HEK293 (cell line): ENCODE results near the gene CPTP.

Experiments
- EGR2 ChIP-seq: fragments of 450-650 bp; formaldehyde crosslinking; IDR thresholded peaks from 2 replicates; pipeline ENCODE4 v1.5.1; 2016; ENCODE audit warnings: low read depth, missing biosample characterization, missing genetic modification characterization
- GLIS2 ChIP-seq: fragments of 450-650 bp; formaldehyde crosslinking; IDR thresholded peaks from 2 replicates; pipeline ENCODE4 v1.5.1; 2016; ENCODE audit warnings: missing biosample characterization, missing genetic modification characterization
- HOXC10 ChIP-seq: sonication (generic); formaldehyde crosslinking; IDR thresholded peaks from 2 replicates; pipeline ENCODE4 v1.8.1; 2023; ENCODE audit warnings: mild to moderate bottlenecking, missing genetic modification reagents
- INSM2 ChIP-seq: fragments of 450-650 bp; formaldehyde crosslinking; IDR thresholded peaks from 2 replicates; pipeline ENCODE4 v1.5.1; 2016; ENCODE audit warnings: missing biosample characterization, missing genetic modification characterization
- KLF1 ChIP-seq: fragments of 450-650 bp; formaldehyde crosslinking; IDR thresholded peaks from 2 replicates; pipeline ENCODE4 v1.5.1; 2016; ENCODE audit warnings: missing biosample characterization, missing genetic modification characterization
- PBX3 ChIP-seq: sonication (generic); formaldehyde crosslinking; IDR thresholded peaks from 2 replicates; pipeline ENCODE4 v1.8.1; 2022; ENCODE audit warnings: mild to moderate bottlenecking, moderate library complexity, missing genetic modification reagents
- REST ChIP-seq: fragments of 450-650 bp; formaldehyde crosslinking; IDR thresholded peaks from 2 replicates; pipeline ENCODE4 v1.5.1; 2016; ENCODE audit warnings: missing biosample characterization, missing genetic modification characterization
- SALL2 ChIP-seq: fragments of 450-650 bp; formaldehyde crosslinking; IDR thresholded peaks from 2 replicates; pipeline ENCODE4 v1.5.0; 2017; ENCODE audit warnings: missing biosample characterization, mild to moderate bottlenecking, missing genetic modification characterization, borderline replicate concordance
- SP2 ChIP-seq: fragments of 450-650 bp; formaldehyde crosslinking; IDR thresholded peaks from 2 replicates; pipeline ENCODE4 v1.5.1; 2016; ENCODE audit warnings: missing biosample characterization, missing genetic modification characterization
- TCF7L2 ChIP-seq: IDR thresholded peaks from 2 replicates; pipeline ENCODE4 v1.6.1; 2011; ENCODE audit warnings: low read depth, mild to moderate bottlenecking, inconsistent platforms, low read length, moderate library complexity, borderline replicate concordance
- WT1 ChIP-seq: fragments of 450-650 bp; formaldehyde crosslinking; IDR thresholded peaks from 2 replicates; pipeline ENCODE4 v1.5.1; 2016; ENCODE audit warnings: missing biosample characterization, missing genetic modification characterization
- ZBTB10 ChIP-seq: fragments of 450-650 bp; formaldehyde crosslinking; IDR thresholded peaks from 2 replicates; pipeline ENCODE4 v1.5.1; 2016; ENCODE audit warnings: missing biosample characterization, missing genetic modification characterization
- ZBTB26 ChIP-seq: fragments of 450-650 bp; formaldehyde crosslinking; optimal IDR thresholded peaks from 2 replicates; pipeline ENCODE3; 2016; ENCODE audit warnings: missing biosample characterization, mild to moderate bottlenecking, missing genetic modification characterization
- ZBTB44 ChIP-seq: fragments of 450-650 bp; IDR thresholded peaks from 2 replicates; pipeline ENCODE4 v1.5.1; 2018; ENCODE audit warnings: missing biosample characterization, mild to moderate bottlenecking, missing genetic modification characterization
- ZFHX2 ChIP-seq: fragments of 450-650 bp; formaldehyde crosslinking; conservative IDR thresholded peaks from 2 replicates; pipeline ENCODE4 v1.5.1; 2016; ENCODE audit warnings: missing biosample characterization, missing genetic modification characterization
- ZNF10 ChIP-seq: fragments of 450-650 bp; formaldehyde crosslinking; IDR thresholded peaks from 2 replicates; pipeline ENCODE4 v1.5.1; 2017; ENCODE audit warnings: missing biosample characterization, missing genetic modification characterization
- ZNF169 ChIP-seq: fragments of 450-650 bp; formaldehyde crosslinking; IDR thresholded peaks from 2 replicates; pipeline ENCODE4 v1.5.1; 2016; ENCODE audit warnings: missing biosample characterization, missing genetic modification characterization
- ZNF175 ChIP-seq: fragments of 450-650 bp; formaldehyde crosslinking; IDR thresholded peaks from 2 replicates; pipeline ENCODE4 v1.5.1; 2016; ENCODE audit warnings: missing biosample characterization, missing genetic modification characterization
- ZNF19 ChIP-seq: fragments of 450-650 bp; formaldehyde crosslinking; IDR thresholded peaks from 2 replicates; pipeline ENCODE4; 2016; ENCODE audit warnings: missing biosample characterization, missing genetic modification characterization, low read depth
- ZNF214 ChIP-seq: fragments of 450-650 bp; formaldehyde crosslinking; IDR thresholded peaks from 2 replicates; pipeline ENCODE4 v1.5.1; 2017; ENCODE audit warnings: missing biosample characterization, mild to moderate bottlenecking, missing genetic modification characterization, borderline replicate concordance
- ZNF302 ChIP-seq: fragments of 450-650 bp; formaldehyde crosslinking; IDR thresholded peaks from 2 replicates; pipeline ENCODE4 v1.5.1; 2016; ENCODE audit warnings: missing biosample characterization, missing genetic modification characterization, low read depth
- ZNF324 ChIP-seq: fragments of 450-650 bp; formaldehyde crosslinking; IDR thresholded peaks from 2 replicates; pipeline ENCODE4 v1.5.1; 2016; ENCODE audit warnings: missing biosample characterization, missing genetic modification characterization
- ZNF335 ChIP-seq: fragments of 450-650 bp; formaldehyde crosslinking; conservative IDR thresholded peaks from 2 replicates; pipeline ENCODE4 v1.5.1; 2016; ENCODE audit warnings: missing biosample characterization, missing genetic modification characterization
- ZNF394 ChIP-seq: fragments of 450-650 bp; formaldehyde crosslinking; IDR thresholded peaks from 2 replicates; pipeline ENCODE4 v1.5.1; 2016; ENCODE audit warnings: missing biosample characterization, missing genetic modification characterization, mild to moderate bottlenecking, moderate library complexity, borderline replicate concordance
- ZNF423 ChIP-seq: fragments of 450-650 bp; formaldehyde crosslinking; IDR thresholded peaks from 2 replicates; pipeline ENCODE4 v1.5.1; 2016; ENCODE audit warnings: missing biosample characterization, missing genetic modification characterization
- ZNF433 ChIP-seq: fragments of 450-650 bp; formaldehyde crosslinking; IDR thresholded peaks from 2 replicates; pipeline ENCODE4 v1.5.1; 2016; ENCODE audit warnings: missing biosample characterization, missing genetic modification characterization, low read depth
- ZNF76 ChIP-seq: fragments of 450-650 bp; formaldehyde crosslinking; IDR thresholded peaks from 2 replicates; pipeline ENCODE4; 2016; ENCODE audit warnings: low read depth, missing biosample characterization, missing genetic modification characterization, borderline replicate concordance
- ZNF776 ChIP-seq: fragments of 450-650 bp; formaldehyde crosslinking; IDR thresholded peaks from 2 replicates; pipeline ENCODE4 v1.5.0; 2017; ENCODE audit warnings: missing biosample characterization, missing genetic modification characterization, borderline replicate concordance

Gene CPTP

GRCh38 chr1:1348420-1349255, 24.0 kb downstream of the CPTP start (continued):
- TF ChIP-seq ZBTB44 (tag by site-specific recombination): no peak
- no peak for TF ChIP-seq ZNF19 (tag by site-specific recombination)
- peak; percentile 75 for TF ChIP-seq ZBTB10 (tag by site-specific recombination)
- TF ChIP-seq ZNF776: no peak
- no peak for TF ChIP-seq ZNF169 (tag by site-specific recombination)
- TF ChIP-seq TCF7L2: no peak
- no peak for TF ChIP-seq GLIS2 (tag by site-specific recombination)
- TF ChIP-seq ZNF324 (tag by site-specific recombination): no peak
- no peak for TF ChIP-seq REST (tag by site-specific recombination)
- no peak for TF ChIP-seq ZNF175 (tag by site-specific recombination)
- no peak for TF ChIP-seq PBX3
- no peak for TF ChIP-seq ZNF433
- TF ChIP-seq SALL2 (tag by site-specific recombination): no peak
- TF ChIP-seq ZFHX2 (tag by site-specific recombination): no peak
- TF ChIP-seq ZNF335 (tag by site-specific recombination): peak; percentile 64
- TF ChIP-seq INSM2 (tag by site-specific recombination): no peak
- TF ChIP-seq ZNF394 (tag by site-specific recombination): no peak
- no peak for TF ChIP-seq ZNF10
- peak; percentile 64 for TF ChIP-seq ZBTB26 (tag by site-specific recombination)
- no peak for TF ChIP-seq HOXC10 (CRISPR knock-in tag)
- no peak for TF ChIP-seq SP2 (tag by site-specific recombination)
- TF ChIP-seq ZNF302 (tag by site-specific recombination): no peak
- no peak for TF ChIP-seq WT1 (tag by site-specific recombination)
- TF ChIP-seq ZNF214 (tag by site-specific recombination): no peak
- no peak for TF ChIP-seq ZNF423 (tag by site-specific recombination)
- peak; percentile 54 for TF ChIP-seq KLF1
- no peak; the same call in none of the 2 replicates for TF ChIP-seq ZNF76 (tag by site-specific recombination)
- no peak for TF ChIP-seq EGR2 (tag by site-specific recombination)
